Ascending aorta (tissue), 2 donors: ENCODE results near the gene LRRN4. TPM values are rescaled to one million over a fixed set of nuclear protein-coding genes. Genes with fewer than 3 reads are reported as not detected.

ENCODE experiments used
- DNase-seq, 2 donors: peaks; one replicate each; pipeline ENCODE4 v3.0.0-alpha.2; 2019; ENCODE audit warnings: low spot score in 2 of 2
- H3K27ac ChIP-seq, 2 donors: fragments of 200-600 bp; sonication (generic); one replicate each; pipeline ENCODE4 v1.5.1; 2016 to 2017; ENCODE audit warnings: mild to moderate bottlenecking in 1 of 2
- H3K27me3 ChIP-seq: fragments of 200-600 bp; sonication (generic); one replicate; pipeline ENCODE4 v1.5.1; 2017
- H3K36me3 ChIP-seq, 2 donors: fragments of 200-600 bp; sonication (generic); one replicate each; pipeline ENCODE4 v1.5.1; 2016
- H3K4me1 ChIP-seq, 2 donors: fragments of 200-600 bp; sonication (generic); one replicate each; pipeline ENCODE4 v1.5.1; 2016 to 2017; ENCODE audit warnings: mild to moderate bottlenecking in 1 of 2
- H3K4me3 ChIP-seq, 2 donors: fragments of 200-600 bp; sonication (generic); one replicate each; pipeline ENCODE4 v1.5.1; 2016 to 2017; ENCODE audit warnings: mild to moderate bottlenecking in 1 of 2
- H3K9me3 ChIP-seq, 2 donors: fragments of 200-600 bp; sonication (generic); one replicate each; pipeline ENCODE4 v1.5.1; 2016
- intact Hi-C: fragments of 100-400 bp; cut with DNase I; formaldehyde crosslinking; loops from one replicate; pipeline ENCODE4 v1.15.1; 2023
- total RNA-seq: library from RNA; depleted of rRNA; stranded (reverse); fragments of >200 nt; gene quantifications from one replicate; pipeline ENCODE4 v1.1.0, GENCODE V29; 2016
- TF ChIP-seq, protein P1 (sequence below), 3 experiments: fragments of 200-600 bp in 2 of 3; fragments of 450-650 bp in 1 of 3; sonication (generic) in 2 of 3; IDR thresholded peaks; one replicate each; pipeline ENCODE4 v1.5.1; 2016 to 2019; ENCODE audit warnings: antibody characterized with exemption in 3 of 3, mild to moderate bottlenecking in 1 of 3, moderate library complexity in 1 of 3

Gene LRRN4
- total RNA-seq, 1 donor from 2014 or later: not detected

DNA sequence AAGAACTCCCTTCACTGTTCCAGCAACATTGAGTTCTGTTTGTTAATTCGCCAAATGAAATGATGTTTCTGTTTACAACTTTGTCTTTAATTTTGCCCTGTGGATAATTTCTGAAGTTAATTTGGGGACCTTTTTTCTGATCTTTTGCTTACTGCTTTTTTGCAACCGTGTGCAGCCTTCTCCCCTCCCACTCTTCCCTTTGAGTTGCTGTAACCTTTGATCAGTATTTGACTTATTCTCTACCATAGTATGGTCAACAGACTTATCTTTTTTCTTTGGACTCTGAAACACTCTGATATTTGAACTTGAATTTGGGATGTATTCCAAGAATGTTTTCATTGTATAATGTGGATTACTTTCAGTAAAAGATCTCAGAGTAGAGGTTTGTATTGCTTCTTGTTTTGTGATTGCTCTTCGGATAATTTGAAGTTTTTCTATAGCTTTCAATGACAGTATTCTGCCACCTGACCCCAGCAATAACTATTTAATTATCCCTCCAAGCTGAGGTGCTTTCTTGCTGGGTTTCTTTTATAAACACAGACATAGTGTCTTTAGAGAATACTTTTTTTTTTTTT lies 46.2 kb downstream of the LRRN4 start:
- DNase-seq: no peak
- H3K4me1 ChIP-seq: peaks cover 5 to 6% of the 10 kb centered on the region in 2 donors
- peak overlapping the region in 1 of 2 donors; percentile 15 for H3K27ac ChIP-seq
- no peaks in the 10 kb centered on the region for H3K9me3 ChIP-seq
- peaks cover 25 to 28% of the 10 kb centered on the region in 2 donors for H3K36me3 ChIP-seq
- intact Hi-C loops: no loop called here
- TF ChIP-seq, protein P1, sequence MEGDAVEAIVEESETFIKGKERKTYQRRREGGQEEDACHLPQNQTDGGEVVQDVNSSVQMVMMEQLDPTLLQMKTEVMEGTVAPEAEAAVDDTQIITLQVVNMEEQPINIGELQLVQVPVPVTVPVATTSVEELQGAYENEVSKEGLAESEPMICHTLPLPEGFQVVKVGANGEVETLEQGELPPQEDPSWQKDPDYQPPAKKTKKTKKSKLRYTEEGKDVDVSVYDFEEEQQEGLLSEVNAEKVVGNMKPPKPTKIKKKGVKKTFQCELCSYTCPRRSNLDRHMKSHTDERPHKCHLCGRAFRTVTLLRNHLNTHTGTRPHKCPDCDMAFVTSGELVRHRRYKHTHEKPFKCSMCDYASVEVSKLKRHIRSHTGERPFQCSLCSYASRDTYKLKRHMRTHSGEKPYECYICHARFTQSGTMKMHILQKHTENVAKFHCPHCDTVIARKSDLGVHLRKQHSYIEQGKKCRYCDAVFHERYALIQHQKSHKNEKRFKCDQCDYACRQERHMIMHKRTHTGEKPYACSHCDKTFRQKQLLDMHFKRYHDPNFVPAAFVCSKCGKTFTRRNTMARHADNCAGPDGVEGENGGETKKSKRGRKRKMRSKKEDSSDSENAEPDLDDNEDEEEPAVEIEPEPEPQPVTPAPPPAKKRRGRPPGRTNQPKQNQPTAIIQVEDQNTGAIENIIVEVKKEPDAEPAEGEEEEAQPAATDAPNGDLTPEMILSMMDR (IDR thresholded peaks at IDR 0.05): no peak
- no peaks in the 10 kb centered on the region for H3K27me3 ChIP-seq
- H3K4me3 ChIP-seq: peak overlapping the region; percentile 81 to 99

DNA sequence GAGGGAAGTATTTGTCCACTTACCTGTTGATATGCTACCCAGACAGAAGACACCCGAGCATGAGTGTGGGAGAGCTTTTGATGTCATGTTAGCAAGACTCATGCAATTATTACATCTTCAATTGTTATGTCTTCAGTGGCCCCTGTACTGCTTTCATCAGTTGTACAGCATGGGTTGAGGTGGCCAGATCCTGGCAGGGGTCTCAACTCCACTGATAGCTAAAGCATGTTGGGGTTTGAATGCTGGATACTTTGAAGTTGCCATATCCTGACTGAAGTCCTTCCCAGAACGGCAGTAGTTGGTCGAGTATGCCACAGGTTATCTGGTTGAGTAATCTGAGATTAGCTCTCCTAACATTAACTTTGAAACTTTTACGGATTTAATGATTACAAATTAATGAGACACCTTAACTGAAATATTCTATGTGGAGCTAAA lies 46.7 kb downstream of the LRRN4 start:
- peaks cover 24% of the 10 kb centered on the region in 2 donors for H3K36me3 ChIP-seq
- TF ChIP-seq, protein P1 (IDR thresholded peaks at IDR 0.05): no peak
- no peaks in the 10 kb centered on the region for H3K9me3 ChIP-seq
- no peaks in the 10 kb centered on the region for H3K27me3 ChIP-seq
- peaks cover 5 to 6% of the 10 kb centered on the region in 2 donors for H3K4me1 ChIP-seq
- intact Hi-C loops: no loop called here
- no peak for DNase-seq
- H3K4me3 ChIP-seq: peak overlapping the region; percentile 81 to 99
- H3K27ac ChIP-seq: no peak overlapping the region

DNA sequence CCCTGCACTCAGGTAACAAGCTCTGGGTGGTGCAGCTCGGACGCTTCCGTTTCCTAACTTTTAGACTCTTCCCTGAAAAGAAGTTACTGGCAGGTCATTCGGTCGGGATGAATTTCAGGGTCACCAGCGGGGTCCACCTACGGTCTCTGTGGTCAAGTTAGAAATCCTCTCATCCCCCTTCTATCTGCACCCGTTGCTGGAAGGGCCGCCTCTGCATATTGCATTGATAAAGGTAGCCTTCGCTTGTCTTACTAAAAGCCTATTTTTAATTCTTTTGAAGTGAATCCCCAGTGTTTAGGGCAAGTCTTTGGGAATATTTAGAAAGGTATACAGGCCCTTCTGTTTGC lies 47.3 kb downstream of the LRRN4 start:
- Histone ChIP-seq H3K4me3 (peak overlapping the region; percentile 81 to 99), H3K9me3 (no peaks in the 10 kb centered on the region)

DNA sequence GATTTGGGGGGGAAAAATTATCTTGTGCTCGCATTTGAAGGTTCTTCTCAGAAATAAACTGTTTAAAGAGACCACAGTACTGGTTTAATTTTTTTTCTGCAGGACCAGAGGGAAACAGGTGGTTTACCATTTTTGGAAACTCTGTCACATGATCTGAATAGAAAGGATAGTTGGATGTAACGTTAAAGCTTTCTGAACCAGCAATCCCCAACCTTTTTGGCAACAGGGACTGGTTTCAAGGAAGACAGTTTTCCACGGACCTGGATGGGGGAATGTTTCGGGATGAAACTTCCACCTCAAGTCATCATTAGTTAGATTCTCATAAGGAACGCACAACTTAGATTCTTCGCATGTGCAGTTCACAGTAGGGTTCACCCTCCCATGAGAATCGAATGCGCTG lies 53.0 kb downstream of the LRRN4 start:
- H3K36me3 ChIP-seq: no peaks in the 10 kb centered on the region
- TF ChIP-seq, protein P1 (IDR thresholded peaks at IDR 0.05): no peak
- no peak overlapping the region for H3K4me3 ChIP-seq
- intact Hi-C loops: no loop called here
- H3K4me1 ChIP-seq: no peaks in the 10 kb centered on the region
- H3K9me3 ChIP-seq: no peaks in the 10 kb centered on the region
- no peak for DNase-seq
- no peaks in the 10 kb centered on the region for H3K27me3 ChIP-seq
- no peak overlapping the region for H3K27ac ChIP-seq

More for the DNA sequence above, 47.3 kb downstream of the LRRN4 start:
- peaks cover 5 to 6% of the 10 kb centered on the region in 2 donors for H3K4me1 ChIP-seq
- intact Hi-C loops: no loop called here
- TF ChIP-seq, protein P1 (IDR thresholded peaks at IDR 0.05): no peak
- no peak for DNase-seq
- peaks cover 18 to 19% of the 10 kb centered on the region in 2 donors for H3K36me3 ChIP-seq
- H3K27me3 ChIP-seq: no peaks in the 10 kb centered on the region
- peak overlapping the region; percentile 76 to 87 for H3K27ac ChIP-seq

DNA sequence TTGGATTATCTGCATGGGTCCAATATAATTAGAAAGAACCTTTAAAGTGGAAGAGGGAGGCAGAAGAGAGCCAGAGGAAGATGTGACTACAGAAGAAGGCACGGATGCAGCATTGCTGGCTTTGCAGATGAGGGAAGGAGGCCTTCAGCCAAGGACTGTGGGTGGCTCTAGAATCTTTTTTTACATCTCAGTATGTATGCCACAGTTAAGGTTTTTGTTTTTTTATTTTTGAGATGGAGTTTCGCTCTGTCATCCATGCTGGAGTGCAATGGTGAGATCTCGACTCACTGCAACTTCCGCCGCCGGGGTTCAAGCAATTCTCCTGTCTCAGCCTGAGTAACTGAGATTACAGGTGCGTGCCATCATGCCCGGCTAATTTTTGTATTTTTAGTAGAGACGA lies 54.1 kb downstream of the LRRN4 start:
- Histone ChIP-seq H3K9me3 (no peaks in the 10 kb centered on the region), H3K27ac (no peak overlapping the region), H3K27me3 (no peaks in the 10 kb centered on the region), H3K4me3 (no peak overlapping the region), H3K4me1 (no peaks in the 10 kb centered on the region), H3K36me3 (peaks cover 0 to 6% of the 10 kb centered on the region in 2 donors)
- TF ChIP-seq, protein P1 (IDR thresholded peaks at IDR 0.05): no peak
- intact Hi-C loops: no loop called here
- DNase-seq: no peak

DNA sequence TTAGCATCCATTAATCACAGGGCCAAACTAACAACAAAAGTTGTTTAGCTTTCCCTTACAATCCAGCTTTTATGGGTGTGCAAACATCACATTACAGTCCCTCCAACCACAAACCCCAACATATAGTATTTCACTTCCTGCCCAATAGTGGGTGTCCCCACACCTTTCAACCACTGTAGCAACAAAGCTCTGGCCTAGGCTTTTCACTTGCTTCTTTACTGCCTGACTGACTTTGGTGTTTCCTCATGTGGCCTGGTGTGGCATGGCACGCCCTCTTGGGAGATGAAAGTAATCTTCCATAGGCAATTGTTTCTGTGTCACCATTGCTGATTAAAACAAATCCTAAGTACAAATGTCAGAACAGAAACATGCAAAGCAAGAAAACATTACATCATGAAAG lies 57.1 kb downstream of the LRRN4 start:
- DNase-seq: no peak
- TF ChIP-seq, protein P1 (IDR thresholded peaks at IDR 0.05): no peak
- H3K36me3 ChIP-seq: peaks cover 3 to 10% of the 10 kb centered on the region in 2 donors
- no peaks in the 10 kb centered on the region for H3K9me3 ChIP-seq
- H3K27me3 ChIP-seq: no peaks in the 10 kb centered on the region
- no peak overlapping the region for H3K27ac ChIP-seq
- intact Hi-C loops: no loop called here
- no peaks in the 10 kb centered on the region for H3K4me1 ChIP-seq
- no peak overlapping the region for H3K4me3 ChIP-seq
